ENCODE measurements around the gene DOCK9. TPM values are rescaled to one million over a fixed set of nuclear protein-coding genes. Genes with fewer than 3 reads are reported as not detected.

DOCK9 gene
- total RNA-seq, 1 experiment from 2014 or later: 4.5 TPM

DNA sequence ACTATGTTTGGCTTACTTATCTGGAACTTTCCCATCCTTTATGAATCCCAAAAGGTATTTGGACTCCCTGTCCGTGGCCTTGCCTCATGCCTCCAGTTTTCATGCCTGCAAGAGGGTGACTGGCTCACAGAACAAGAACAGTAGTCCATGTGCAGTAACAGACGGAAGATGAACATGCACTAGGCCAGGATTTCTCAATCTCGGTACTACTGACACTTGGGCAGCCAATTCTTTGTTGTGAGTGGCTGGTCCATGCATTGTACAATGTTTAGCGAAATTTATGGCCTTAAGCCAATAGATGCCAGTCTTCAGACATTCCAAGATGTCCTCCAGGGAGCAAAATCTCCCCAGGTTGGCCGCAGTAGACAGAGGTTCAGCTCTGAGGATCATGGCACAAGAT, 61.9 kb downstream of the DOCK9 start:
- intact Hi-C loops (cut with micrococcal nuclease; ENCODE audit: unreplicated experiment): no loop called here
- Histone ChIP-seq H3K27me3 (replicated peaks; ENCODE audit: insufficient read depth, low read depth, low read length, poor library complexity) (no peaks in the 10 kb centered on the region), H3K4me3 (ENCODE audit: low read depth, low read length, poor library complexity, severe bottlenecking) (no peak overlapping the region), H3K27ac (ENCODE audit: low read depth, low read length, poor library complexity, severe bottlenecking) (no peak overlapping the region), H3K36me3 (ENCODE audit: insufficient read depth, low read length, poor library complexity, severe bottlenecking) (no peaks in the 10 kb centered on the region), H3K9me3 (ENCODE audit: low read depth, low read length, poor library complexity, severe bottlenecking) (no peaks in the 10 kb centered on the region), H3K4me1 (ENCODE audit: insufficient read depth, low read length, poor library complexity, severe bottlenecking) (no peaks in the 10 kb centered on the region)
- no TSS peak for BruUV-seq (replicated peaks)
- TF ChIP-seq EZH2 (IDR thresholded peaks at IDR 0.05; ENCODE audit: borderline replicate concordance, low read depth, low read length, poor library complexity, severe bottlenecking): no peak
- TF ChIP-seq, protein P1, sequence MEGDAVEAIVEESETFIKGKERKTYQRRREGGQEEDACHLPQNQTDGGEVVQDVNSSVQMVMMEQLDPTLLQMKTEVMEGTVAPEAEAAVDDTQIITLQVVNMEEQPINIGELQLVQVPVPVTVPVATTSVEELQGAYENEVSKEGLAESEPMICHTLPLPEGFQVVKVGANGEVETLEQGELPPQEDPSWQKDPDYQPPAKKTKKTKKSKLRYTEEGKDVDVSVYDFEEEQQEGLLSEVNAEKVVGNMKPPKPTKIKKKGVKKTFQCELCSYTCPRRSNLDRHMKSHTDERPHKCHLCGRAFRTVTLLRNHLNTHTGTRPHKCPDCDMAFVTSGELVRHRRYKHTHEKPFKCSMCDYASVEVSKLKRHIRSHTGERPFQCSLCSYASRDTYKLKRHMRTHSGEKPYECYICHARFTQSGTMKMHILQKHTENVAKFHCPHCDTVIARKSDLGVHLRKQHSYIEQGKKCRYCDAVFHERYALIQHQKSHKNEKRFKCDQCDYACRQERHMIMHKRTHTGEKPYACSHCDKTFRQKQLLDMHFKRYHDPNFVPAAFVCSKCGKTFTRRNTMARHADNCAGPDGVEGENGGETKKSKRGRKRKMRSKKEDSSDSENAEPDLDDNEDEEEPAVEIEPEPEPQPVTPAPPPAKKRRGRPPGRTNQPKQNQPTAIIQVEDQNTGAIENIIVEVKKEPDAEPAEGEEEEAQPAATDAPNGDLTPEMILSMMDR (conservative IDR thresholded peaks at IDR 0.05; ENCODE audit: low read depth, low read length): no peak
- DNase-seq (ENCODE audit: low spot score): no peak
- CTCF ChIA-PET: no interaction called here
- POLR2A ChIA-PET (ENCODE audit: low non-redundant PET): no interaction called here

DNA sequence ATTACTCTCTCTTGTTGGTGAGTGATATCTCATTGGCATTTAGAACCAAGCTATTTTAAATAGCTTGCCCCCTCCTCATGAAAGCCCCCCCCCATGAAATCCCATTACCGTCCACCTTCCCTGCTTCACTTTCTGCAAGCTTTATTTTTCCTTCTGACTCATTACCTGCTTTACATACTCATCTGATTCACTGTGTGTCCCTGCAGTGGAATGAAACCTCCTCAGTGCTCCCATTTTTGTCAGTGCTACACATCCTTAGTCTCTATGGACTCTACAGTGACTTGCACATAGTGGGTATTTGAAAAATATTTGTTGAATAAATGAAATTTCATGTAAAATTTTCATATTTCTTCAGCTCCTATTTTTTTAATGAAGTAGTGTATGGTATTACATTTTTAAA, 62.3 kb downstream of the DOCK9 start:
- DNase-seq (ENCODE audit: low spot score): no peak
- POLR2A ChIA-PET (ENCODE audit: low non-redundant PET): no interaction called here
- Histone ChIP-seq H3K9me3 (ENCODE audit: low read depth, low read length, poor library complexity, severe bottlenecking) (no peaks in the 10 kb centered on the region), H3K36me3 (ENCODE audit: insufficient read depth, low read length, poor library complexity, severe bottlenecking) (no peaks in the 10 kb centered on the region), H3K4me3 (ENCODE audit: low read depth, low read length, poor library complexity, severe bottlenecking) (no peak overlapping the region), H3K4me1 (ENCODE audit: insufficient read depth, low read length, poor library complexity, severe bottlenecking) (no peaks in the 10 kb centered on the region), H3K27me3 (replicated peaks; ENCODE audit: insufficient read depth, low read depth, low read length, poor library complexity) (no peaks in the 10 kb centered on the region), H3K27ac (ENCODE audit: low read depth, low read length, poor library complexity, severe bottlenecking) (no peak overlapping the region)
- no peak for TF ChIP-seq EZH2 (IDR thresholded peaks at IDR 0.05; ENCODE audit: borderline replicate concordance, low read depth, low read length, poor library complexity, severe bottlenecking)
- TF ChIP-seq, protein P1 (conservative IDR thresholded peaks at IDR 0.05; ENCODE audit: low read depth, low read length): no peak
- CTCF ChIA-PET: no interaction called here
- BruUV-seq (replicated peaks): no TSS peak
- intact Hi-C loops (cut with micrococcal nuclease; ENCODE audit: unreplicated experiment): no loop called here

DNA sequence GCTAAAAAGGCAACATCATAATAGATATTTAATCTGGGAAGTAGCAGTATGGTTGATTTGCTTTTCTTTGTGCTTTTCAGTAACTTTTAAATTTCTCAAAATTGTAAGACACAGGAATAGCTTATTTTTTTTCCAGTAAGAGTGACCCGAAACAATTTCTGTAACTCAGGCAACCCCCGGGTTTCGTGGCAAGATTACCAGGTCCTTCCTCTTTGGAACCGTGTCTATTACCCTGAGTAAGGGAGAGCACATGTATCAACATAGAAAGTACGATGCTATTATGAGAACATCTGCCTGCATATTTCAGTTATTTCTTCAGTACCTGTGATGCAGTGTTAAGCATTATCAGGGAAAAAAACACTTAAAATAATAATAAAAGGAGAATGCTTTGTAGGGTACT, 64.1 kb downstream of the DOCK9 start:
- Histone ChIP-seq H3K4me3 (ENCODE audit: low read depth, low read length, poor library complexity, severe bottlenecking) (no peak overlapping the region), H3K27ac (ENCODE audit: low read depth, low read length, poor library complexity, severe bottlenecking) (no peak overlapping the region), H3K27me3 (replicated peaks; ENCODE audit: insufficient read depth, low read depth, low read length, poor library complexity) (no peaks in the 10 kb centered on the region), H3K9me3 (ENCODE audit: low read depth, low read length, poor library complexity, severe bottlenecking) (no peaks in the 10 kb centered on the region), H3K36me3 (ENCODE audit: insufficient read depth, low read length, poor library complexity, severe bottlenecking) (no peaks in the 10 kb centered on the region), H3K4me1 (ENCODE audit: insufficient read depth, low read length, poor library complexity, severe bottlenecking) (no peaks in the 10 kb centered on the region)
- DNase-seq (ENCODE audit: low spot score): no peak
- ChIA-PET POLR2A (ENCODE audit: low non-redundant PET) (no interaction called here), CTCF (no interaction called here)
- intact Hi-C loops (cut with micrococcal nuclease; ENCODE audit: unreplicated experiment): no loop called here
- BruUV-seq (replicated peaks): no TSS peak
- no peak for TF ChIP-seq EZH2 (IDR thresholded peaks at IDR 0.05; ENCODE audit: borderline replicate concordance, low read depth, low read length, poor library complexity, severe bottlenecking)

DNA sequence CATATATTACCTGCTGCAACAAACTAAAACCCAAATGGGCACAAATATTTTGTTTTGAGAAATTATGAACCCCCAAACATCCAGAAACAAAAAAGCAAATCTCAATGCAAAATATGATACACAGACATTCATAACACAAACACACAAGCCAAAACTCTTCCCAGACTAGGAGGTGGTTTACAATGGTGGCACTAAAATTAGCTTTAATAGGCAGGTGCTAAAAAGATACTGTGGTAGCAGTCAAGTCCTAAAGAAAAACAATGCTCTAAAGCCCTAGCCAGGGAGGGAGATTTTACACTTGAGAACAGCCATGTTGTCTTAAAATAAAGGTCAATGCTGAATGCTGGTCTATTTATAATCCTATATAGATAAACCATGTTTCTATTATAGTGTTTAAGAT, 65.0 kb downstream of the DOCK9 start:
- Histone ChIP-seq H3K9me3 (ENCODE audit: low read depth, low read length, poor library complexity, severe bottlenecking) (no peaks in the 10 kb centered on the region), H3K4me1 (ENCODE audit: insufficient read depth, low read length, poor library complexity, severe bottlenecking) (no peaks in the 10 kb centered on the region), H3K27ac (ENCODE audit: low read depth, low read length, poor library complexity, severe bottlenecking) (no peak overlapping the region), H3K36me3 (ENCODE audit: insufficient read depth, low read length, poor library complexity, severe bottlenecking) (no peaks in the 10 kb centered on the region), H3K4me3 (ENCODE audit: low read depth, low read length, poor library complexity, severe bottlenecking) (no peak overlapping the region), H3K27me3 (replicated peaks; ENCODE audit: insufficient read depth, low read depth, low read length, poor library complexity) (no peaks in the 10 kb centered on the region)
- BruUV-seq (replicated peaks): no TSS peak
- intact Hi-C loops (cut with micrococcal nuclease; ENCODE audit: unreplicated experiment): no loop called here
- POLR2A ChIA-PET (ENCODE audit: low non-redundant PET): no interaction called here
- CTCF ChIA-PET: no interaction called here
- DNase-seq (ENCODE audit: low spot score): no peak
- TF ChIP-seq, protein P1 (conservative IDR thresholded peaks at IDR 0.05; ENCODE audit: low read depth, low read length): no peak
- no peak for TF ChIP-seq EZH2 (IDR thresholded peaks at IDR 0.05; ENCODE audit: borderline replicate concordance, low read depth, low read length, poor library complexity, severe bottlenecking)

Measured in A673 (cell line).